Esophagus muscularis mucosa (tissue), 4 donors: ENCODE measurements around the gene NEURL4.
A peak's percentile ranks its signal among the peaks of the same experiment; 100 is the strongest.

Source experiments
- EP300 ChIP-seq: sonication (generic); formaldehyde crosslinking; IDR thresholded peaks from one replicate; pipeline ENCODE4 v1.6.1; 2017; ENCODE audit warnings: antibody characterized with exemption
- POLR2A ChIP-seq: fragments of 450-650 bp; IDR thresholded peaks from one replicate; pipeline ENCODE4 v1.6.1; 2017; ENCODE audit warnings: antibody characterized with exemption, moderate library complexity, mild to moderate bottlenecking, low read depth
- POLR2AphosphoS5 ChIP-seq, 2 donors: sonication (generic); formaldehyde crosslinking; IDR thresholded peaks; one replicate each; pipeline ENCODE4 v1.6.1; 2017; ENCODE audit warnings: antibody characterized with exemption in 2 of 2
- TF ChIP-seq, protein P1 (sequence below), 3 experiments: fragments of 200-600 bp in 2 of 3; fragments of 450-650 bp in 1 of 3; sonication (generic) in 2 of 3; IDR thresholded peaks; one replicate each; pipeline ENCODE4 v1.5.1; 2017 to 2019; ENCODE audit warnings: antibody characterized with exemption in 3 of 3, mild to moderate bottlenecking in 2 of 3, moderate library complexity in 1 of 3

GRCh38 chr17:7293159-7293558 lies 36.0 kb downstream of the NEURL4 start:
- TF ChIP-seq, protein P1, sequence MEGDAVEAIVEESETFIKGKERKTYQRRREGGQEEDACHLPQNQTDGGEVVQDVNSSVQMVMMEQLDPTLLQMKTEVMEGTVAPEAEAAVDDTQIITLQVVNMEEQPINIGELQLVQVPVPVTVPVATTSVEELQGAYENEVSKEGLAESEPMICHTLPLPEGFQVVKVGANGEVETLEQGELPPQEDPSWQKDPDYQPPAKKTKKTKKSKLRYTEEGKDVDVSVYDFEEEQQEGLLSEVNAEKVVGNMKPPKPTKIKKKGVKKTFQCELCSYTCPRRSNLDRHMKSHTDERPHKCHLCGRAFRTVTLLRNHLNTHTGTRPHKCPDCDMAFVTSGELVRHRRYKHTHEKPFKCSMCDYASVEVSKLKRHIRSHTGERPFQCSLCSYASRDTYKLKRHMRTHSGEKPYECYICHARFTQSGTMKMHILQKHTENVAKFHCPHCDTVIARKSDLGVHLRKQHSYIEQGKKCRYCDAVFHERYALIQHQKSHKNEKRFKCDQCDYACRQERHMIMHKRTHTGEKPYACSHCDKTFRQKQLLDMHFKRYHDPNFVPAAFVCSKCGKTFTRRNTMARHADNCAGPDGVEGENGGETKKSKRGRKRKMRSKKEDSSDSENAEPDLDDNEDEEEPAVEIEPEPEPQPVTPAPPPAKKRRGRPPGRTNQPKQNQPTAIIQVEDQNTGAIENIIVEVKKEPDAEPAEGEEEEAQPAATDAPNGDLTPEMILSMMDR (IDR thresholded peaks at IDR 0.05), result no peak
- TF ChIP-seq POLR2AphosphoS5 (IDR thresholded peaks at IDR 0.05) (peak in 1 of 2 donors; percentile 47), POLR2A (no peak), EP300 (no peak)
